HG03097 (cell line): ENCODE results near the gene SFR1.
"Not testable (repeated sequence)": the region's sequence is repeated elsewhere in the genome, so short reads cannot be mapped to it uniquely, and the experiment has no call there.

Source experiments
- ATAC-seq: cut with Tn5 transposase; IDR thresholded peaks from one replicate; pipeline ENCODE4 v1.9.1; 2021; ENCODE audit not compliant: unreplicated experiment, low FRiP score

SFR1 gene

GRCh38 chr10:104155591-104155990 is 33.6 kb downstream of the SFR1 start:
- no peak for ATAC-seq

- no peak for ATAC-seq
Observed at GRCh38 chr10:104170610-104171254, 48.8 kb downstream of the SFR1 start.

GRCh38 chr10:104174136-104174535 is 52.2 kb downstream of the SFR1 start:
- ATAC-seq: not testable (repeated sequence)
